ENCODE data around the gene NBAS. TPM values are rescaled to one million over a fixed set of nuclear protein-coding genes. Genes with fewer than 3 reads are reported as not detected.

NBAS gene
- total RNA-seq, 2 experiments from 2014 or later = 24.4 to 28.8 TPM

- intact Hi-C loops (cut with micrococcal nuclease; ENCODE audit: unreplicated experiment) = no loop called here
- DNase-seq (ENCODE audit: low spot score) = no peak
- H3K4me2 ChIP-seq (ENCODE audit: low read length) = no peak overlapping the region
These were observed 384.0 kb downstream of the NBAS start for GRCh38 chr2:15177103-15177502.

GRCh38 chr2:15176604-15177003 is 384.5 kb downstream of the NBAS start:
- H3K9me2 ChIP-seq (ENCODE audit: insufficient read depth, low read length) = no peaks in the 10 kb centered on the region
- no peaks in the 10 kb centered on the region for H3K9me3 ChIP-seq (ENCODE audit: low read length)
- BruUV-seq (replicated peaks) = no TSS peak
- H3K4me2 ChIP-seq (ENCODE audit: low read length) = no peak overlapping the region
- no peaks in the 10 kb centered on the region for H4K20me1 ChIP-seq (ENCODE audit: insufficient read depth, low read length)
- no peak overlapping the region for H3K27ac ChIP-seq (ENCODE audit: low read depth, low read length, poor library complexity, severe bottlenecking)
- intact Hi-C loops (cut with micrococcal nuclease; ENCODE audit: unreplicated experiment) = no loop called here
- no peaks in the 10 kb centered on the region for H3K36me3 ChIP-seq (ENCODE audit: insufficient read depth, low read length)
- H3K79me2 ChIP-seq (ENCODE audit: insufficient read depth, low read depth, low read length) = no peaks in the 10 kb centered on the region
- POLR2A ChIA-PET = interaction anchor here (1.2 kb wide), 1 partner anchor 24 kb away, joined by 3 read pairs; no protein-coding TSS in a partner anchor
- no peak for DNase-seq (ENCODE audit: low spot score)
- H3K4me3 ChIP-seq (ENCODE audit: low read depth, low read length, poor library complexity, severe bottlenecking) = no peak overlapping the region
- CTCF ChIA-PET (ENCODE audit: unreplicated experiment) = no interaction called here
- H2AFZ ChIP-seq (ENCODE audit: low read length) = no peak overlapping the region
- no peak for TF ChIP-seq EZH2phosphoT487 (IDR thresholded peaks at IDR 0.05; ENCODE audit: borderline replicate concordance, low read depth, low read length)
- TF ChIP-seq CTCF (conservative IDR thresholded peaks at IDR 0.05; ENCODE audit: low read length) = no peak
- H3K4me1 ChIP-seq (ENCODE audit: insufficient read depth, low read length, poor library complexity, severe bottlenecking) = no peaks in the 10 kb centered on the region

More at GRCh38 chr2:15177103-15177502, 384.0 kb downstream of the NBAS start:
- Histone ChIP-seq H3K36me3 (ENCODE audit: insufficient read depth, low read length) (no peaks in the 10 kb centered on the region), H3K79me2 (ENCODE audit: insufficient read depth, low read depth, low read length) (no peaks in the 10 kb centered on the region), H3K27ac (ENCODE audit: low read depth, low read length, poor library complexity, severe bottlenecking) (no peak overlapping the region), H3K4me3 (ENCODE audit: low read depth, low read length, poor library complexity, severe bottlenecking) (no peak overlapping the region), H3K9me2 (ENCODE audit: insufficient read depth, low read length) (no peaks in the 10 kb centered on the region), H2AFZ (ENCODE audit: low read length) (no peak overlapping the region), H3K9me3 (ENCODE audit: low read length) (no peaks in the 10 kb centered on the region), H3K4me1 (ENCODE audit: insufficient read depth, low read length, poor library complexity, severe bottlenecking) (no peaks in the 10 kb centered on the region), H4K20me1 (ENCODE audit: insufficient read depth, low read length) (no peaks in the 10 kb centered on the region)
- ChIA-PET CTCF (ENCODE audit: unreplicated experiment) (no interaction called here), POLR2A (interaction anchor here (0.5 to 1.2 kb wide), 2 partner anchors 8 to 71 kb away, joined by 3 read pairs; no protein-coding TSS in a partner anchor)
- BruUV-seq (replicated peaks) = no TSS peak
- no peak for TF ChIP-seq CTCF (conservative IDR thresholded peaks at IDR 0.05; ENCODE audit: low read length)
- TF ChIP-seq EZH2phosphoT487 (IDR thresholded peaks at IDR 0.05; ENCODE audit: borderline replicate concordance, low read depth, low read length) = no peak

GRCh38 chr2:15174567-15174966 is 386.6 kb downstream of the NBAS start:
- Histone ChIP-seq H3K4me3 (ENCODE audit: low read depth, low read length, poor library complexity, severe bottlenecking) (no peak overlapping the region), H3K36me3 (ENCODE audit: insufficient read depth, low read length) (no peaks in the 10 kb centered on the region), H3K4me1 (ENCODE audit: insufficient read depth, low read length, poor library complexity, severe bottlenecking) (no peaks in the 10 kb centered on the region), H3K27ac (ENCODE audit: low read depth, low read length, poor library complexity, severe bottlenecking) (no peak overlapping the region), H3K9me2 (ENCODE audit: insufficient read depth, low read length) (no peaks in the 10 kb centered on the region), H4K20me1 (ENCODE audit: insufficient read depth, low read length) (no peaks in the 10 kb centered on the region), H3K9me3 (ENCODE audit: low read length) (no peaks in the 10 kb centered on the region), H3K79me2 (ENCODE audit: insufficient read depth, low read depth, low read length) (no peaks in the 10 kb centered on the region), H2AFZ (ENCODE audit: low read length) (no peak overlapping the region), H3K4me2 (ENCODE audit: low read length) (no peak overlapping the region)
- ChIA-PET CTCF (ENCODE audit: unreplicated experiment) (no interaction called here), POLR2A (interaction anchor here (0.6 kb wide), 1 partner anchor 163 kb away, joined by 3 read pairs; no protein-coding TSS in a partner anchor)
- intact Hi-C loops (cut with micrococcal nuclease; ENCODE audit: unreplicated experiment) = no loop called here
- no TSS peak for BruUV-seq (replicated peaks)
- DNase-seq (ENCODE audit: low spot score) = no peak
- TF ChIP-seq EZH2phosphoT487 (IDR thresholded peaks at IDR 0.05; ENCODE audit: borderline replicate concordance, low read depth, low read length) = no peak
- TF ChIP-seq CTCF (conservative IDR thresholded peaks at IDR 0.05; ENCODE audit: low read length) = no peak

Data from OCI-LY7 (cell line).